ENCODE results near the gene FHIT. TPM values are rescaled to one million over a fixed set of nuclear protein-coding genes. Genes with fewer than 3 reads are reported as not detected.

The FHIT gene
- total and polyA plus RNA-seq, 2 experiments from 2014 or later = 0.22 to 0.90 TPM

DNA sequence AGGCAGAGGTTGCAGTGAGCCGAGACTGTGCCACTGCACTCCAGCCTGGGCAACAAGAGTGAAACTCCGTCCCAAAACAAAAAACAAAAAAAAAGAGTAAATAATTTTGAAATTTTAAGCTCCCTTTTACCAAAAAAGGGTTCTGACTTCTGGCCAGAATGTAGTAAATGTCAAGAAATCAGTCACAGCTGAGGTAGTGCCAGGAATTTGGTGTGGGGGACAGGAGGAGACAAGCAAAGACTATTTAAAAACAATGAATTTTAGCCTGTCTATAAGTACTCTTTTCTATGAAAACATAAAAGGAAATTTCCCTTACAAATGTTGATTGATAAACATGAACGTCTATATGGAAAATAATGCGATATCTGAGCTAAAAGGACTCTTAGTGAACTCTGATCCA is 363.7 kb downstream of the FHIT start:
- DNase-seq = no peak
- no peaks in the 10 kb centered on the region for H3K9me2 ChIP-seq (ENCODE audit: insufficient read depth)
- no peaks in the 10 kb centered on the region for H3F3A ChIP-seq (ENCODE audit: insufficient read depth)
- no peaks in the 10 kb centered on the region for H3K27me3 ChIP-seq (replicated peaks; ENCODE audit: insufficient read depth)
- H3K79me2 ChIP-seq (ENCODE audit: insufficient read depth) = no peaks in the 10 kb centered on the region
- H3K4me1 ChIP-seq (ENCODE audit: insufficient read depth) = no peaks in the 10 kb centered on the region
- no peaks in the 10 kb centered on the region for H3K36me3 ChIP-seq (ENCODE audit: low read depth)
- H3K4me2 ChIP-seq (ENCODE audit: unreplicated experiment) = no peak overlapping the region
- no peak for TF ChIP-seq EZH2phosphoT487 (IDR thresholded peaks at IDR 0.05; ENCODE audit: insufficient read depth, low read depth)
- no peak for TF ChIP-seq EZH2 (IDR thresholded peaks at IDR 0.05; ENCODE audit: insufficient read depth, poor library complexity, severe bottlenecking)
- in situ Hi-C loops (cut with MboI) = no loop called here
- H4K20me1 ChIP-seq (ENCODE audit: insufficient read depth) = no peaks in the 10 kb centered on the region
- no peak overlapping the region for H2AFZ ChIP-seq
- H3K4me3 ChIP-seq = no peak overlapping the region
- 42 to 45% methylated on average over 4 of the region's 4 CpGs for WGBS, 2 experiments (ENCODE audit: low coverage in 1 of 2, low lambda C conversion rate in 2 of 2, missing lambda C conversion rate in 2 of 2)
- H3K9me3 ChIP-seq (ENCODE audit: low read depth) = no peaks in the 10 kb centered on the region
- H3K27ac ChIP-seq = no peak overlapping the region
- no peak overlapping the region for H3K9ac ChIP-seq

DNA sequence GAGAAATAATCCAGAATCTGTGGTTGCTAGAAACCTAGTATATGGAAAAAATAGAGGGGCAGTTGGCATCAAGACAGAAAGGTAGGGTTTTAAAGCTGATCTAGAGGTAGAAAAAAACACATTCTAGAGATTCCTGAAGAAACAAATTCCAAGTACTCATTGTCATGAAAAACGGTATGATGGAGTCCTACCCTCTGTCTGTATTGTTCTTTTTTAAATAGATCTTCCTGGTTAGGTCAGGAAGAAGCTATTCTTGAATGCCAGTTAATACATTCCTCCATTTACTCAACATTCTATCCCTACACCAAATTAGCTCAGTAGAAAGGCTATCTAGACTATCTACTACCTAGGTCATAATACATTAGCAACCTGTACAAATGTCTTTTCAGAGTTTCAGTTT is 364.7 kb downstream of the FHIT start:
- Histone ChIP-seq H3K4me3 (no peak overlapping the region), H3K79me2 (ENCODE audit: insufficient read depth) (no peaks in the 10 kb centered on the region), H3K9me2 (ENCODE audit: insufficient read depth) (no peaks in the 10 kb centered on the region), H3K9ac (no peak overlapping the region), H3K27me3 (replicated peaks; ENCODE audit: insufficient read depth) (no peaks in the 10 kb centered on the region), H3F3A (ENCODE audit: insufficient read depth) (no peaks in the 10 kb centered on the region), H3K4me2 (ENCODE audit: unreplicated experiment) (no peak overlapping the region), H3K27ac (no peak overlapping the region), H2AFZ (no peak overlapping the region), H3K36me3 (ENCODE audit: low read depth) (no peaks in the 10 kb centered on the region), H3K9me3 (ENCODE audit: low read depth) (no peaks in the 10 kb centered on the region), H4K20me1 (ENCODE audit: insufficient read depth) (no peaks in the 10 kb centered on the region), H3K4me1 (ENCODE audit: insufficient read depth) (no peaks in the 10 kb centered on the region)
- in situ Hi-C loops (cut with MboI) = no loop called here
- WGBS, 2 experiments (ENCODE audit: low coverage in 1 of 2, low lambda C conversion rate in 2 of 2, missing lambda C conversion rate in 2 of 2) = 39 to 52% methylated on average over 1 of the region's 1 CpG
- no peak for DNase-seq
- TF ChIP-seq EZH2phosphoT487 (IDR thresholded peaks at IDR 0.05; ENCODE audit: insufficient read depth, low read depth) (no peak), EZH2 (IDR thresholded peaks at IDR 0.05; ENCODE audit: insufficient read depth, poor library complexity, severe bottlenecking) (no peak)

DNA sequence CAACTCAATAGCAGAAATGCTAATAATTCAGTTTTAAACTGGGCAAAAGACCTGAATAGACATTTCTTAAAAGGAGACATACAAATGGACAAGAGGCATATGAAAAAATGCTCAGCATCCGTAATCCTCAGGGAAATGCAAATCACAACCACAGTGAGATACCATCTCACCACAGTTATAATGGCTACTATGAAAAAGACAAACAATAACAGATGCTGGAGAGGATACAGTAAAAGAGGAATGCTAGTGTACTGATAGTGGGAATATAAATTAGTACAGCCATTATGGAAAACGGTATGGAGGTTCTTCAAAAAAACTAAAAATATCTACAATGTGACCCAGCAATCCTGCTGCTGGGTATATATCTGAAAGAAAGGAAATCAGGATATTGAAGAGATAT is 367.2 kb downstream of the FHIT start:
- no peaks in the 10 kb centered on the region for H3K79me2 ChIP-seq (ENCODE audit: insufficient read depth)
- H3F3A ChIP-seq (ENCODE audit: insufficient read depth) = no peaks in the 10 kb centered on the region
- H4K20me1 ChIP-seq (ENCODE audit: insufficient read depth) = no peaks in the 10 kb centered on the region
- no peaks in the 10 kb centered on the region for H3K9me2 ChIP-seq (ENCODE audit: insufficient read depth)
- no peak overlapping the region for H3K27ac ChIP-seq
- peaks cover 4% of the 10 kb centered on the region for H3K9me3 ChIP-seq (ENCODE audit: low read depth)
- H3K36me3 ChIP-seq (ENCODE audit: low read depth) = no peaks in the 10 kb centered on the region
- H3K4me2 ChIP-seq (ENCODE audit: unreplicated experiment) = no peak overlapping the region
- H3K4me1 ChIP-seq (ENCODE audit: insufficient read depth) = no peaks in the 10 kb centered on the region
- in situ Hi-C loops (cut with MboI) = no loop called here
- no peaks in the 10 kb centered on the region for H3K27me3 ChIP-seq (replicated peaks; ENCODE audit: insufficient read depth)
- no peak overlapping the region for H3K9ac ChIP-seq
- H3K4me3 ChIP-seq = no peak overlapping the region
- WGBS, 2 experiments (ENCODE audit: low coverage in 1 of 2, low lambda C conversion rate in 2 of 2, missing lambda C conversion rate in 2 of 2) = 39 to 40% methylated on average over 2 of the region's 2 CpGs
- DNase-seq = no peak
- TF ChIP-seq EZH2 (IDR thresholded peaks at IDR 0.05; ENCODE audit: insufficient read depth, poor library complexity, severe bottlenecking) = no peak
- TF ChIP-seq EZH2phosphoT487 (IDR thresholded peaks at IDR 0.05; ENCODE audit: insufficient read depth, low read depth) = no peak
- no peak overlapping the region for H2AFZ ChIP-seq

DNA sequence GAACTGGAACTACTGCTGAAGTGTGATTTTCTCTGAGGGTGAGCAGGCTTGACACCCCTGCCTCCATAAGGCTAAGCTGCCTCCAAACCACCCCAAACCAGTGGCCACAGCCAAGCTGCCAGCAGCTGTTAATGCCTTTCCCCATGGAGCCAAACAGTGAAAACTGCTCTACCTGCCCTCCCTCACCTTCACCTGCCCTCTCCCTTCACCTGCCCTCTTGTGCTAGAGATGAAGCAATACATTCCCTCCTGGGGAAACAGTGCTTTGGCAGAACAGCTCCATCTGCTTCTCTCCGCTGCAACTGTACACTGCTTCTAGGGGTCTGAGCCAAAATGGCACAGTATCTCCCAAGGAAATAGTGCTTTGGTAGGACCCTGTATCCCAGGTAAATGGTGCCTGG is 374.1 kb downstream of the FHIT start:
- Histone ChIP-seq H3K4me1 (ENCODE audit: insufficient read depth) (no peaks in the 10 kb centered on the region), H3K9ac (no peak overlapping the region), H3K27ac (no peak overlapping the region), H3K79me2 (ENCODE audit: insufficient read depth) (no peaks in the 10 kb centered on the region), H3K9me2 (ENCODE audit: insufficient read depth) (no peaks in the 10 kb centered on the region), H3K36me3 (ENCODE audit: low read depth) (no peaks in the 10 kb centered on the region), H3K27me3 (replicated peaks; ENCODE audit: insufficient read depth) (no peaks in the 10 kb centered on the region), H2AFZ (no peak overlapping the region), H3K4me2 (ENCODE audit: unreplicated experiment) (no peak overlapping the region), H3K4me3 (no peak overlapping the region), H4K20me1 (ENCODE audit: insufficient read depth) (no peaks in the 10 kb centered on the region), H3K9me3 (ENCODE audit: low read depth) (peaks cover 4% of the 10 kb centered on the region), H3F3A (ENCODE audit: insufficient read depth) (no peaks in the 10 kb centered on the region)
- TF ChIP-seq EZH2 (IDR thresholded peaks at IDR 0.05; ENCODE audit: insufficient read depth, poor library complexity, severe bottlenecking) = no peak
- TF ChIP-seq EZH2phosphoT487 (IDR thresholded peaks at IDR 0.05; ENCODE audit: insufficient read depth, low read depth) = no peak
- in situ Hi-C loops (cut with MboI) = no loop called here
- no peak for DNase-seq
- WGBS, 2 experiments (ENCODE audit: low coverage in 1 of 2, low lambda C conversion rate in 2 of 2, missing lambda C conversion rate in 2 of 2) = 68 to 86% methylated on average over 1 of the region's 1 CpG

DNA sequence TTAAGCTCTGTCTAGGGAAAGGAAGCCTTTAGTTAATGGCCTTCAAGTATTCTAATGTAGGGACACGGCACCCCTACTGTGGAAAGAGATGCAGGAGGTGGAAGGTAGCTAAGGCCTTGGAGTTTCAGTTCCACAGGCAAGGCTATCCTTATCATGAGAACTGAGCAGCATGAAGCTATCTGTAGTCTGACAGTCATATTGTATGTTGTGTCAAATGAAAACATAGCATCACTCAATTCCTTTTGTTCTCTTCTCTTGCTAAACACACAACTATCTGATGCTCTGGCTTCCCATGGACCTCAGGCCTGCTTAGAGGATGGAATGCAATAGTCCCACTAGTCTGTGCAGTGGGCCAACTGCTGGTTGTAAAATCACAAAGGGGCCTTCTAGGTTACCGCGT is 380.9 kb downstream of the FHIT start:
- Histone ChIP-seq H4K20me1 (ENCODE audit: insufficient read depth) (no peaks in the 10 kb centered on the region), H3K9me3 (ENCODE audit: low read depth) (no peaks in the 10 kb centered on the region), H3K9me2 (ENCODE audit: insufficient read depth) (no peaks in the 10 kb centered on the region), H3K9ac (no peak overlapping the region), H3K4me3 (no peak overlapping the region), H3K27me3 (replicated peaks; ENCODE audit: insufficient read depth) (no peaks in the 10 kb centered on the region), H2AFZ (no peak overlapping the region), H3K4me2 (ENCODE audit: unreplicated experiment) (no peak overlapping the region), H3K27ac (no peak overlapping the region), H3K4me1 (ENCODE audit: insufficient read depth) (no peaks in the 10 kb centered on the region), H3K36me3 (ENCODE audit: low read depth) (no peaks in the 10 kb centered on the region), H3K79me2 (ENCODE audit: insufficient read depth) (no peaks in the 10 kb centered on the region), H3F3A (ENCODE audit: insufficient read depth) (no peaks in the 10 kb centered on the region)
- TF ChIP-seq EZH2phosphoT487 (IDR thresholded peaks at IDR 0.05; ENCODE audit: insufficient read depth, low read depth) (no peak), EZH2 (IDR thresholded peaks at IDR 0.05; ENCODE audit: insufficient read depth, poor library complexity, severe bottlenecking) (no peak)
- WGBS, 2 experiments (ENCODE audit: low coverage in 1 of 2, low lambda C conversion rate in 2 of 2, missing lambda C conversion rate in 2 of 2) = 68 to 79% methylated on average over 3 of the region's 3 CpGs
- in situ Hi-C loops (cut with MboI) = no loop called here
- no peak for DNase-seq

Measured in GM23248 (cell line).